A673 (cell line): ENCODE measurements around the gene SPESP1.

Experiments used
- CTCF ChIP-seq: fragments of 300-800, 200-600 bp; sonication (generic); conservative IDR thresholded peaks from 2 replicates; pipeline ENCODE4 v1.5.1; 2017; ENCODE audit warnings: low read depth, mild to moderate bottlenecking, antibody characterized with exemption, low read length, moderate library complexity, mixed read lengths
- EZH2 ChIP-seq: fragments of 200-600 bp; sonication (generic); IDR thresholded peaks from 2 replicates; pipeline ENCODE4 v1.6.1; 2017; ENCODE audit warnings: borderline replicate concordance, low read depth, mild to moderate bottlenecking, mixed read lengths, antibody characterized with exemption, low read length; ENCODE audit not compliant: poor library complexity, severe bottlenecking

- TF ChIP-seq CTCF (no peak), EZH2 (no peak)
Measured at GRCh38 chr15:68992696-68993095, 62.4 kb downstream of the SPESP1 start.
